ENCODE results near the gene CAPN10. TPM values are rescaled to one million over a fixed set of nuclear protein-coding genes. Genes with fewer than 3 reads are reported as not detected.

Gene CAPN10
- total RNA-seq, 2 donors from 2014 or later = 25.5 to 68.4 TPM

- DNase-seq (ENCODE audit: low spot score) = no peak
- WGBS = 93% methylated on average over 7 of the region's 7 CpGs
Measured at GRCh38 chr2:240620859-240621258, 34.3 kb downstream of the CAPN10 start.

GRCh38 chr2:240622060-240622411, 35.5 kb downstream of the CAPN10 start:
- Histone ChIP-seq H3K4me1 (replicated peaks) (no peaks in the 10 kb centered on the region), H3K4me3 (no peak overlapping the region), H3K27ac (no peak overlapping the region), H3K36me3 (no peaks in the 10 kb centered on the region), H3K9me3 (no peaks in the 10 kb centered on the region), H3K27me3 (replicated peaks; ENCODE audit: insufficient read depth) (no peaks in the 10 kb centered on the region)
- TF ChIP-seq POLR2A (IDR thresholded peaks at IDR 0.05) = no peak
- no peak for TF ChIP-seq POLR2AphosphoS5 (IDR thresholded peaks at IDR 0.05)
- TF ChIP-seq CTCF (IDR thresholded peaks at IDR 0.05) = no peak
- no peak for DNase-seq (ENCODE audit: low spot score)
- intact Hi-C loops (cut with DNase I) = no loop called here
- 87% methylated on average over 8 of the region's 9 CpGs for WGBS

More at GRCh38 chr2:240620859-240621258, 34.3 kb downstream of the CAPN10 start:
- no peaks in the 10 kb centered on the region for H3K9me3 ChIP-seq
- H3K27ac ChIP-seq = no peak overlapping the region
- H3K36me3 ChIP-seq = no peaks in the 10 kb centered on the region
- H3K4me1 ChIP-seq (replicated peaks) = no peaks in the 10 kb centered on the region
- H3K4me3 ChIP-seq = no peak overlapping the region
- TF ChIP-seq POLR2AphosphoS5 (IDR thresholded peaks at IDR 0.05) (no peak), POLR2A (IDR thresholded peaks at IDR 0.05) (no peak), CTCF (IDR thresholded peaks at IDR 0.05) (no peak)
- no peaks in the 10 kb centered on the region for H3K27me3 ChIP-seq (replicated peaks; ENCODE audit: insufficient read depth)
- intact Hi-C loops (cut with DNase I) = no loop called here

- WGBS = 69% methylated on average over 36 of the region's 37 CpGs
- DNase-seq (ENCODE audit: low spot score) = no peak
- no peaks in the 10 kb centered on the region for H3K4me1 ChIP-seq (replicated peaks)
- intact Hi-C loops (cut with DNase I) = no loop called here
- no peak overlapping the region for H3K4me3 ChIP-seq
- no peak for TF ChIP-seq CTCF (IDR thresholded peaks at IDR 0.05)
- TF ChIP-seq POLR2AphosphoS5 (IDR thresholded peaks at IDR 0.05) = no peak
- TF ChIP-seq POLR2A (IDR thresholded peaks at IDR 0.05) = no peak
- no peaks in the 10 kb centered on the region for H3K9me3 ChIP-seq
- H3K27ac ChIP-seq = no peak overlapping the region
- no peaks in the 10 kb centered on the region for H3K36me3 ChIP-seq
- H3K27me3 ChIP-seq (replicated peaks; ENCODE audit: insufficient read depth) = no peaks in the 10 kb centered on the region
Measured at GRCh38 chr2:240622531-240623235, 36.1 kb downstream of the CAPN10 start.

GRCh38 chr2:240623531-240624010, 37.0 kb downstream of the CAPN10 start:
- Histone ChIP-seq H3K9me3 (no peaks in the 10 kb centered on the region), H3K36me3 (no peaks in the 10 kb centered on the region), H3K4me1 (replicated peaks) (no peaks in the 10 kb centered on the region), H3K27ac (no peak overlapping the region), H3K4me3 (no peak overlapping the region), H3K27me3 (replicated peaks; ENCODE audit: insufficient read depth) (no peaks in the 10 kb centered on the region)
- no peak for TF ChIP-seq CTCF (IDR thresholded peaks at IDR 0.05)
- TF ChIP-seq POLR2A (IDR thresholded peaks at IDR 0.05) = no peak
- TF ChIP-seq POLR2AphosphoS5 (IDR thresholded peaks at IDR 0.05) = no peak
- intact Hi-C loops (cut with DNase I) = no loop called here
- 82% methylated on average over 10 of the region's 10 CpGs for WGBS
- DNase-seq (ENCODE audit: low spot score) = no peak

Data from prostate gland (tissue), 2 donors.